ENCODE data around the gene PIK3C3.

The PIK3C3 gene

DNA sequence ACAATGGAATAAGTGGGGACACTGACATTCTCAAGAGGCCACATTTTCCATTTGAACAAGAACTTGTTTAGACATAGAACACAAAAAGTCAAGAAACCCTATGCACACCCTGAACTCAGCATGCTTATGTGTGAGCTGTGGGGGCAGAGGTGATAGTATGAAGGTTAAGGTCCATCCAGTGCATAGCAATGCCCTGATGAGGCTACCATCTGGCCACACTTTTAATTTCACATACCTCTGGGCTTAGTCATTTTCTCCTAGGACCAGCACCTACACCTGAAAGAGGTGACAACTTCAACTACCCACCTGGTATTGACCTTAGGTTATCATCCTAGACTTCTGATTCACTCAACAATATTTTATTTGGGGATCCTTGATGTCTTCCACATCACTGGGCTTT is 139.8 kb downstream of the PIK3C3 start:
- no peaks in the 10 kb centered on the region for H3K9me3 ChIP-seq
- no peak overlapping the region for H3K27ac ChIP-seq
- H3K4me3 ChIP-seq (ENCODE audit: low read depth in 1 of 2, low read length in 1 of 2): no peak overlapping the region
- H3K27me3 ChIP-seq: no peaks in the 10 kb centered on the region
- peaks cover 0 to 8% of the 10 kb centered on the region in 2 experiments for H3K4me1 ChIP-seq (ENCODE audit: control insufficient read depth in 1 of 2, insufficient read depth in 1 of 2, low read depth in 1 of 2, low read length in 1 of 2)
- TF ChIP-seq, protein P1, sequence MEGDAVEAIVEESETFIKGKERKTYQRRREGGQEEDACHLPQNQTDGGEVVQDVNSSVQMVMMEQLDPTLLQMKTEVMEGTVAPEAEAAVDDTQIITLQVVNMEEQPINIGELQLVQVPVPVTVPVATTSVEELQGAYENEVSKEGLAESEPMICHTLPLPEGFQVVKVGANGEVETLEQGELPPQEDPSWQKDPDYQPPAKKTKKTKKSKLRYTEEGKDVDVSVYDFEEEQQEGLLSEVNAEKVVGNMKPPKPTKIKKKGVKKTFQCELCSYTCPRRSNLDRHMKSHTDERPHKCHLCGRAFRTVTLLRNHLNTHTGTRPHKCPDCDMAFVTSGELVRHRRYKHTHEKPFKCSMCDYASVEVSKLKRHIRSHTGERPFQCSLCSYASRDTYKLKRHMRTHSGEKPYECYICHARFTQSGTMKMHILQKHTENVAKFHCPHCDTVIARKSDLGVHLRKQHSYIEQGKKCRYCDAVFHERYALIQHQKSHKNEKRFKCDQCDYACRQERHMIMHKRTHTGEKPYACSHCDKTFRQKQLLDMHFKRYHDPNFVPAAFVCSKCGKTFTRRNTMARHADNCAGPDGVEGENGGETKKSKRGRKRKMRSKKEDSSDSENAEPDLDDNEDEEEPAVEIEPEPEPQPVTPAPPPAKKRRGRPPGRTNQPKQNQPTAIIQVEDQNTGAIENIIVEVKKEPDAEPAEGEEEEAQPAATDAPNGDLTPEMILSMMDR (IDR thresholded peaks at IDR 0.05): no peak
- H3K36me3 ChIP-seq: no peaks in the 10 kb centered on the region

DNA sequence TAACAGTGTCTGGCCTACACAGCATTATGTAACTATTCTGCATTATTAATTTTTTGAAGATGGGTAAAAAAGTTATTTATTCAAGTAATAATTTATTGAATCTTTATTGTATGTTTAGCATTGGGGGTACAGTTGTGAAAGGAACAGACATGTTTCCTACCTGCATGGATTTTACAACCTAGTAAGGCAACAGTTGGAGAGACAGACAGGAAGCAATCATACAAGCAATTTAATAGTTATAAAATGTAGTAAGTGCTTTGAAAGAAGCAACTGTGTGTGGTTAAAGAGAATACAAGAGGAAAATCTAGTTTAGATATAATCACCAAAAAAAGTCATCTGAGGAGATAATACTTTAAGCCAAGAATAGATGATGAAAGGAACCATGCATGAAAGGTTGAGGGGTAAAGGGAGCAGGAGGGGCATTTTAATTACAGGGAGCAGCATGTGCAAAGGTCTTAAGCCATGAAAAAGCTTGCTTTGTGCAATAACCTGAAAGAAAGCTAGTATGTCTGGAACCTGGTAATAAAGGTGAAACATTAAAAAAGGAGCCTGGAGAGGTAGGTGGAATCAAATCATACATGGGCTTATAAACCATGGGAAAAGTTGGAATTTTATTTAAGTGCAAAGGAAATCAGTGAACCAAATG is 140.8 kb downstream of the PIK3C3 start:
- no peak overlapping the region for H3K4me3 ChIP-seq (ENCODE audit: low read depth in 1 of 2, low read length in 1 of 2)
- TF ChIP-seq, protein P1 (IDR thresholded peaks at IDR 0.05): no peak

DNA sequence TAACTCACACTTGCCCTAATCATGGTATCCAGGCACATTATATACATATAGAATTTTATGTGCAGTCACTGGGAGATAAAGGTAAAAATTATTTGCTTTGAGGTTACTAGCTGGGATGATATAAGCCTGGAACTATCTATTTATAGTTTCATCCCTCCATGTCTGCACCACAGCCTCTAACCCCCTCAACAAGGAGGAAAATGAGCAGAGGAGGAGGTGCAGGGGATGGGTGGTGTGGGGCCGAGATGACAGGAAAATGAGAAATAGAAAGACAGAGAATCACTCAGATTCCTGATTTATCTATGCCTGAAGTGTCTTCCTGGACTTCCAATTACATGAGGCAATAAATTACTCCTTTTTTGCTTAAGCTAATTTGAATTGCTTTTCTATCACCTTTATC is 145.2 kb downstream of the PIK3C3 start:
- H3K36me3 ChIP-seq: no peaks in the 10 kb centered on the region
- no peak overlapping the region for H3K4me3 ChIP-seq (ENCODE audit: low read depth in 1 of 2, low read length in 1 of 2)
- TF ChIP-seq, protein P1 (IDR thresholded peaks at IDR 0.05): no peak
- no peaks in the 10 kb centered on the region for H3K4me1 ChIP-seq (ENCODE audit: control insufficient read depth in 1 of 2, insufficient read depth in 1 of 2, low read depth in 1 of 2, low read length in 1 of 2)
- H3K9me3 ChIP-seq: no peaks in the 10 kb centered on the region
- H3K27me3 ChIP-seq: no peaks in the 10 kb centered on the region
- no peak overlapping the region for H3K27ac ChIP-seq

More for the DNA sequence above, 140.8 kb downstream of the PIK3C3 start:
- Histone ChIP-seq H3K9me3 (no peaks in the 10 kb centered on the region), H3K27ac (no peak overlapping the region), H3K36me3 (no peaks in the 10 kb centered on the region), H3K4me1 (ENCODE audit: control insufficient read depth in 1 of 2, insufficient read depth in 1 of 2, low read depth in 1 of 2, low read length in 1 of 2) (peaks cover 0 to 8% of the 10 kb centered on the region in 2 experiments), H3K27me3 (no peaks in the 10 kb centered on the region)

DNA sequence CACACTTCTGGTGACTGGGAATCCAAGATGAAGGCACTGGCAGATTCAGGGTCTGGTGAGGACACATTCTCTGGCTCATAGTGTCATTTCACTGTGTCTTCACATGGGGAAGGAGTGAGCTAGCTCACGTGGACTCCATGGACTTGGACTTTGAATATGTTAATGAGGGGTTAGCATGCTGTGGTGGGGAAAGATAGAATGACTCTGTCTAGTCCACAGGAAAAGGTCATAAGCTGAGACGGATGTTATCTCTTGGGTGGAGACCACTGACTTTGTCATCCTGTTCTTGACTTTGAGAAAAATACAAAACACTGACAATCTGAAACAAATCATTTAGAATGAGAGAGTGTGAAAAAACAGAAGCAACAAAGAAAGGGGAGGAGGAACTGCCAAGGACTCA is 145.9 kb downstream of the PIK3C3 start:
- no peaks in the 10 kb centered on the region for H3K9me3 ChIP-seq
- H3K27ac ChIP-seq: no peak overlapping the region
- H3K4me1 ChIP-seq (ENCODE audit: control insufficient read depth in 1 of 2, insufficient read depth in 1 of 2, low read depth in 1 of 2, low read length in 1 of 2): no peaks in the 10 kb centered on the region
- no peak overlapping the region for H3K4me3 ChIP-seq (ENCODE audit: low read depth in 1 of 2, low read length in 1 of 2)
- TF ChIP-seq, protein P1 (IDR thresholded peaks at IDR 0.05): no peak
- H3K27me3 ChIP-seq: no peaks in the 10 kb centered on the region
- no peaks in the 10 kb centered on the region for H3K36me3 ChIP-seq

DNA sequence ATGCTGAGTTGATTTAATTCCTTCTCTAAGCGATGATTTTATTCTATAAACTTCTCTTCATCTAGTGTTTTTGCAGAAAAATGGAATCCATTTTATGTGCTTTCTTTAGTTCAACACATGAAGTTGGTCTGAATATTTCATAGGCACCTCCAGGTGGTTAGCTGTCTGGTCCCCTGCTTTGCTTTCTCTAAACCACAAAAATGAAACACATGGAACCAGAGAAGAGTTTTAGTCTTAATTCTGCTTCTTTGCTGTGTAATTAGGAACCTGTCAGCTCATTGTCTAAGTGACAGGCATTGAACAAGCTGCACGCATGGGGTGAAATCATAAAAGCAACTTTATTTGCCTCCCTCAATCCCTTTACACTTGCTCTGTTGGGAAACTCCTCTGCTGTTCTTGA is 150.4 kb downstream of the PIK3C3 start:
- Histone ChIP-seq H3K4me3 (ENCODE audit: low read depth in 1 of 2, low read length in 1 of 2) (no peak overlapping the region), H3K4me1 (ENCODE audit: control insufficient read depth in 1 of 2, insufficient read depth in 1 of 2, low read depth in 1 of 2, low read length in 1 of 2) (no peaks in the 10 kb centered on the region), H3K9me3 (no peaks in the 10 kb centered on the region), H3K36me3 (no peaks in the 10 kb centered on the region), H3K27ac (no peak overlapping the region), H3K27me3 (no peaks in the 10 kb centered on the region)
- TF ChIP-seq, protein P1 (IDR thresholded peaks at IDR 0.05): no peak
